ENCODE measurements around the gene MARCKS. TPM values are rescaled to one million over a fixed set of nuclear protein-coding genes. Genes with fewer than 3 reads are reported as not detected.
A peak's percentile ranks its signal among the peaks of the same experiment; 100 is the strongest.

The MARCKS gene
- total RNA-seq, 1 donor from 2014 or later = 218 TPM

DNA sequence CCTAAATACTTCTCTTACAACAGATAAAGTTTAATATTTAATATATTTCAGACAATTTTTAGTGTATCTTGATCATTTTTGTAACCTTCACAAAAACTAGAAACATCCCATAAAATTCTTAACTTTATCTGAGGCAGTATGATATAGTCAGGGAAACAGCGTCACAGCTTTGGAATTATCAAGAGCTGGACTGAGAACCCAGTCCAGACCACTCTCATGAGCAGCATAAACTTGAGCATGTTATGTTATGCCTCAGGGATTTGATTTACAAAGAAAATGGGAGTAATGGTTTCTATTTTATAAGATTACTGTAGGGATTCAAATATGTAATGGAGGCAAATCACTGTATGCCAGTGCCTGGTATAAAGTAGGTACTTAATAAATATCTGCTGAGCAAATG is 8.3 kb upstream of the MARCKS start:
- DNase-seq (ENCODE audit: low read depth in 2 of 2) = no peak

- DNase-seq (ENCODE audit: low read depth in 2 of 2) = no peak
Measured at GRCh38 chr6:113853252-113853651, 3.9 kb upstream of the MARCKS start.

- peak; percentile 83 to 93 for DNase-seq (ENCODE audit: low read depth in 2 of 2)
Measured at GRCh38 chr6:113854531-113855499, 2.3 kb upstream of the MARCKS start.

- DNase-seq (ENCODE audit: low read depth in 2 of 2) = peak in 1 of 2 donors; percentile 67
Measured at GRCh38 chr6:113855500-113856374, 1.4 kb upstream of the MARCKS start.

GRCh38 chr6:113856375-113856624 is 845 bp upstream of the MARCKS start:
- DNase-seq (ENCODE audit: low read depth in 2 of 2) = peak in 1 of 2 donors; percentile 46

GRCh38 chr6:113857556-113858479 is 673 bp downstream of the MARCKS start:
- DNase-seq (ENCODE audit: low read depth in 2 of 2) = peak in 1 of 2 donors; percentile 60

GRCh38 chr6:113858480-113859348 is 1.6 kb downstream of the MARCKS start:
- DNase-seq (ENCODE audit: low read depth in 2 of 2) = peak; percentile 86 to 94

DNA sequence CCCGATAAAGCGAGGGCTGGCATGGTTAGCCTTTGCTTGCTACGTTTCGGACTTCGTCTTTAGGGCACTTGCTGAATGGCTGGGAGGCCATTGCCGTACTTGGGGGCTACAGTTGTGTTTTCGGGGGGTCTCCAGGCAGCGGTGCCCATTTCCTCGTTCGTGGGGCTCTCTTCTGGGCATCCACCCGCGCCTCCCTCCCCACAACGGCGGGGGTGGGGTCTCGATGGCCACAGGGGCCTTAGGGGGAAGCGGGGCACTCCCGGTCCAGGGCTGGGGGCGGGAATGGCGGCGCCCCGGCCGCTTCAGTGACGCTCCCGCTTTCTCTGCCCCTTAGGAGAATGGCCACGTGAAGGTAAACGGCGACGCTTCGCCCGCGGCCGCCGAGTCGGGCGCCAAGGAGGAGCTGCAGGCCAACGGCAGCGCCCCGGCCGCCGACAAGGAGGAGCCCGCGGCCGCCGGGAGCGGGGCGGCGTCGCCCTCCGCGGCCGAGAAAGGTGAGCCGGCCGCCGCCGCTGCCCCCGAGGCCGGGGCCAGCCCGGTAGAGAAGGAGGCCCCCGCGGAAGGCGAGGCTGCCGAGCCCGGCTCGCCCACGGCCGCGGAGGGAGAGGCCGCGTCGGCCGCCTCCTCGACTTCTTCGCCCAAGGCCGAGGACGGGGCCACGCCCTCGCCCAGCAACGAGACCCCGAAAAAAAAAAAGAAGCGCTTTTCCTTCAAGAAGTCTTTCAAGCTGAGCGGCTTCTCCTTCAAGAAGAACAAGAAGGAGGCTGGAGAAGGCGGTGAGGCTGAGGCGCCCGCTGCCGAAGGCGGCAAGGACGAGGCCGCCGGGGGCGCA is 2.4 kb downstream of the MARCKS start:
- DNase-seq (ENCODE audit: low read depth in 2 of 2) = peak in 1 of 2 donors; percentile 53

GRCh38 chr6:113860181-113860955 is 3.2 kb downstream of the MARCKS start:
- DNase-seq (ENCODE audit: low read depth in 2 of 2) = peak in 1 of 2 donors; percentile 44

GRCh38 chr6:113862112-113862511 is 5.0 kb downstream of the MARCKS start:
- DNase-seq (ENCODE audit: low read depth in 2 of 2) = peak in 1 of 2 donors; percentile 11

DNA sequence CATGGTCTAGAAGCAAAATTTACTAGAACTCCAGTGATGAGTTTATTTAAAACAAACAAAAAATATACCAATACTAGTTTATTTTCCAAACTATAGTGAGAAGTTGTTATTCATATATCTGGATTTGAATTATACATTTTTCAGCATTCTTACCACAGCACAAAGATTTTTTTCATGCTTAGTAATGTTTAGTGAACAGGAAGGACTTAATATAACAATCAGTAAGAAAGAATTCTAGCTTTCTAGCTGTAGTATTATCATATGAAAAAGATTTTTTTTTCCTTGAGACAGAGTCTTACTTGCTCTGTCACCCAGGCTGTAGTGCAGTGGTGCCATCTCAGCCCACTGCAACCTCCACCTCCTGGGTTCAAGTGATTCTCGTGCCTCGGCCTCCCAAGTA is 13.8 kb downstream of the MARCKS start:
- no peak for DNase-seq (ENCODE audit: low read depth in 2 of 2)

GRCh38 chr6:113871975-113872374 is 14.8 kb downstream of the MARCKS start:
- no peak for DNase-seq (ENCODE audit: low read depth in 2 of 2)

GRCh38 chr6:113873043-113873667 is 16.0 kb downstream of the MARCKS start:
- DNase-seq (ENCODE audit: low read depth in 2 of 2) = peak in 1 of 2 donors; percentile 47

GRCh38 chr6:113875470-113875869 is 18.3 kb downstream of the MARCKS start:
- no peak for DNase-seq (ENCODE audit: low read depth in 2 of 2)

DNA sequence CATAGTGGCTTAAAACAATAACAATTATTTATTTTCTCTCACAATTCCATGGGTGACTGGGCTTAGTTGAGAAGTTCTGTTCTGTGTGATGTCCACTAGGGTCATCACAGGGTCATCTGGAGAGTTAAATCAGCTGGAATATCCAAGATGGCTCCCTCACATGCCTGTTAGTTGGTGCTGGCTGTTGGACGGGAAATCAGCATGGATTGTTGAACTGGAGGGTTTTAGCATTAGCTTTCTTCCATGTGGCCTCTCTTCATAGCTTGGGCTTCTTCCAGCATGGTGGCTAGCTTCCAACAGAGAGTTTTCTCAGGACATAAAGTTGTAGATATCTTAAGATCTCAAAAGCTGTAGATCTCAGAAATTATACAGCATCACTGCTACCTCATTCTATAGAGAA is 19.6 kb downstream of the MARCKS start:
- DNase-seq (ENCODE audit: low read depth in 2 of 2) = no peak

- DNase-seq (ENCODE audit: low read depth in 2 of 2) = peak; percentile 86 to 91
Measured at GRCh38 chr6:113879186-113880096, 22.3 kb downstream of the MARCKS start.

GRCh38 chr6:113881478-113881980 is 24.4 kb downstream of the MARCKS start:
- no peak for DNase-seq (ENCODE audit: low read depth in 2 of 2)
